GM13976 (cell line): Measurements from ENCODE around the gene ARHGAP45.
"Not testable (repeated sequence)": the region's sequence is repeated elsewhere in the genome, so short reads cannot be mapped to it uniquely, and the experiment has no call there.

Source experiments
- DNase-seq: peaks from one replicate; pipeline ENCODE4 v3.0.0; 2012; ENCODE audit warnings: low spot score
- in situ Hi-C: fragments of 300-500 bp; cut with MboI; formaldehyde crosslinking; loops from one replicate; pipeline ENCODE4 v1.12.0; 2022; ENCODE audit warnings: low sequenced_read_pairs, mixed read lengths, inconsistent platforms; ENCODE audit not compliant: unreplicated experiment
- TF ChIP-seq, protein P1 (sequence below): IDR thresholded peaks from 2 replicates; pipeline ENCODE4 v1.5.1; 2012; ENCODE audit warnings: borderline replicate concordance, mild to moderate bottlenecking; ENCODE audit not compliant: insufficient read depth; ENCODE audit errors: extremely low read depth, missing control alignments, control extremely low read depth

ARHGAP45 gene

GRCh38 chr19:1019980-1020867 is 46.7 kb upstream of the ARHGAP45 start:
- TF ChIP-seq, protein P1, sequence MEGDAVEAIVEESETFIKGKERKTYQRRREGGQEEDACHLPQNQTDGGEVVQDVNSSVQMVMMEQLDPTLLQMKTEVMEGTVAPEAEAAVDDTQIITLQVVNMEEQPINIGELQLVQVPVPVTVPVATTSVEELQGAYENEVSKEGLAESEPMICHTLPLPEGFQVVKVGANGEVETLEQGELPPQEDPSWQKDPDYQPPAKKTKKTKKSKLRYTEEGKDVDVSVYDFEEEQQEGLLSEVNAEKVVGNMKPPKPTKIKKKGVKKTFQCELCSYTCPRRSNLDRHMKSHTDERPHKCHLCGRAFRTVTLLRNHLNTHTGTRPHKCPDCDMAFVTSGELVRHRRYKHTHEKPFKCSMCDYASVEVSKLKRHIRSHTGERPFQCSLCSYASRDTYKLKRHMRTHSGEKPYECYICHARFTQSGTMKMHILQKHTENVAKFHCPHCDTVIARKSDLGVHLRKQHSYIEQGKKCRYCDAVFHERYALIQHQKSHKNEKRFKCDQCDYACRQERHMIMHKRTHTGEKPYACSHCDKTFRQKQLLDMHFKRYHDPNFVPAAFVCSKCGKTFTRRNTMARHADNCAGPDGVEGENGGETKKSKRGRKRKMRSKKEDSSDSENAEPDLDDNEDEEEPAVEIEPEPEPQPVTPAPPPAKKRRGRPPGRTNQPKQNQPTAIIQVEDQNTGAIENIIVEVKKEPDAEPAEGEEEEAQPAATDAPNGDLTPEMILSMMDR, result no peak
- no peak for DNase-seq
- in situ Hi-C loops, result no loop called here

DNA sequence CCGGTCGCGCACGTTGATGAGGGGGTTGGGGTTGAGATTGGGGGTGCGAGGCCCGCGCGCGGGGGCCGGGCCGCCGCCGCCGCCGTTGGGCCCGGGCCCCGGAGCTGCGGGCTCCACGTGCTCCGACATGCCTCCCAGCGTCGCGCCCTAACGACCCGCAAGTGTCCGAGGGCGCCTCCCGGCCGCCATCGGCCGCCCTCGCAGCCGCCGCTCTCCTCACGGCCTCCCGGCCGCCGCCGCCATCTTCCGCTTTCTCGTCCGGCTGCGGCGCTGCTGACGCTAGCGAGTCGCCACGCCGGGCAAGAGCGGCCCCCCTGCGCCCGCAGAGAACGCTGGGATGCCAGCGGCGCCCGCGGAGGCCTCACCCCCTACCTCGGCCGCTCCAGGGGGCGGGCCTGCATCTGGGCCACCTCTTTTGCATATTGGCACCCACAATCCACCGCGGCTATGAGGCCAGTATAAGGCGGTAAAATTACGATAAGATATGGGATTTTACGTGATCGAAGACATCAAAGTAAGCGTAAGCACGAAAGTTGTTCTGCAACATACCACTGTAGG is 46.0 kb upstream of the ARHGAP45 start, which contains the start of gene TMEM259:
TSS of gene TMEM259 (minus strand) at position 256 of the 558 bp plus-strand sequence. CDS start at position 129, 127 bp downstream.
- in situ Hi-C loops, result no loop called here
- peak; percentile 98 for DNase-seq
- TF ChIP-seq, protein P1, result no peak

DNA sequence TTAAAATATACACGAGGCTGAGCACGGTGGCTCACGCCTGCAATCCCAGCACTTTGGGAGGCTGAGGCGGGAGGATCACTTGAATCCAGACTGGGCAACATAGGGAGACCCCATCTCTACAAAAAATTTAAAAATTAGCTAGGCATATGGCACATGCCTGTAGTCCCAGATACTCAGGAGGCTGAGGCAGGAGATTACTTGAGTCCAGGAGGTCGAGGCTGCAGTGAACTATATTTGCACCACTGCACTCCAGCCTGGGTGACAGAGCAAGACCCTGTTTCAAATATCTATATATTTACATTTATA is 43.1 kb upstream of the ARHGAP45 start:
- in situ Hi-C loops, DNase-seq: not testable (repeated sequence)

- in situ Hi-C loops, DNase-seq: not testable (repeated sequence)
These were observed 41.9 kb upstream of the ARHGAP45 start for GRCh38 chr19:1025080-1025479.

DNA sequence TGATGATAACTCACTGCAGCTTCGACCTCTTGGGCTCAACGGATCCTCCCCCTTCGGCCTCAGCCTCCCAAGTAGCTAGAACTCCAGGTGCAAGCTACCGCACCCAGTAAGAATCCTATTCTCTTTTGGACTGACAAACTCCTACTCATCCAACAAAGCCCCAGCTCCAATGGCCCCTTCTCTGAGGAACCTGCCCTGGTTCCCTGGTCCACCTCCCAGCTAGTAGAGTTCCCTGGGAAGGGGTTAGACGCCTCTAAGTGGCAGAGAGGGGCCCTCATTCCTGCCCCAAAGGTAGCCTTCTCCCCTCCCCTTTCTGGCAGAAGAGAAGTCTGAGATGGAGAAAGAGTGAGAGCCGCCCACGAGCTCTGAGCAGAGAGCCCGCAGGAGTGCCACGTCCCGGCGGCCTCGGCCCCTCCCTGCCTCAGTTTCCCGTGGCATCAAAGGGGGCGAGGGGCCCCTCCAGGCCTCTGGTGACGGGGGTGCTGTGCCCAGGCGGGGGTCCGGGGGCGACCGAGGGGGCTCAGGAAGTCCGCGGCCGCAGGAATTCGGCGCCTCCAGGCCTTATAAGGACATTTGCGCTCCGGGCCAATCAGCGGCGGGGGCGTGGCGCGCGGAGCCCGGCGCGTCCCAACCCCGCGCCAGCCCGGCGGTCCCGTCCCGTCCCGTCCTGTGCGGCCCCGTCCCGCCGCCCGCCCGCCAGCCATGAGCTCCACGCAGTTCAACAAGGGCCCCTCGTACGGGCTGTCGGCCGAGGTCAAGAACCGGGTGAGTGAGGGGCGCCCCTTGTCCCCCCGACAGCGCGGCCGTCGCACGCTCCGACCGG is 40.8 kb upstream of the ARHGAP45 start, which contains the start of gene CNN2:
TSS of gene CNN2 (plus strand) at position 649 of the 823 bp plus-strand sequence. CDS start at position 703, 54 bp downstream.
- DNase-seq, result peak; percentile 90
- in situ Hi-C loops, result no loop called here
- TF ChIP-seq, protein P1, result no peak

GRCh38 chr19:1026783-1027649 is 40.0 kb upstream of the ARHGAP45 start:
- in situ Hi-C loops, result no loop called here
- TF ChIP-seq, protein P1, result no peak
- no peak for DNase-seq

DNA sequence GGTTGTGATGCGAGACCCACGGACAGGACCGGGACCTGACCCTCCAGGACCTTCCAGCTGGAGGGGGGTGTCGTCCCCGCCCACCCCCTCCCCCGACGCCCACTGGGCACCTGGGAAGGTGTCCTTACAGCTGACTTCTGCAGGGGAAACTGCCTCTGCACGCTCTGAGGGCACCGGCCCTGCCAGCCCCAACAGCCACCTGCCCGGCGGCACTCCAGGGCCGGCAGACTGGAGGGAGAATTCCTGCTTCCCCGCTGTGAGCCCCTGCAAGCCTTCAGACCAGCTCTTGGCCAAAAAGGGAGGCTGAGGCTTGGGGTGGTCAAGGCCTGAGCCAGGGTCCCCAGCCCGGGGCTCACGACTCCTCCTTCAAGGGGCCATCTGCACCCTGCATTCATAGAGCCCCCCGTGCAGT is 39.3 kb upstream of the ARHGAP45 start:
- TF ChIP-seq, protein P1, result no peak
- no peak for DNase-seq
- in situ Hi-C loops, result no loop called here
